VCaP (cell line): ENCODE results near the gene OBSL1.

ENCODE experiments used
- H3K27ac ChIP-seq: fragments of 450-650 bp; 2 replicates; pipeline ENCODE4 v1.5.1; 2017
- CTCF ChIP-seq: fragments of 450-650 bp; conservative IDR thresholded peaks from 2 replicates; pipeline ENCODE4 v1.5.1; 2017; ENCODE audit warnings: mild to moderate bottlenecking, moderate library complexity

OBSL1 gene

GRCh38 chr2:219524817-219525216 is 46.5 kb downstream of the OBSL1 start:
- H3K27ac ChIP-seq: no peak overlapping the region
- no peak for TF ChIP-seq CTCF

- no peak for TF ChIP-seq CTCF
- H3K27ac ChIP-seq: no peak overlapping the region
Measured at GRCh38 chr2:219523031-219523671, 48.2 kb downstream of the OBSL1 start.

- TF ChIP-seq CTCF: no peak
- H3K27ac ChIP-seq: no peak overlapping the region
Measured at GRCh38 chr2:219522111-219523030, 49.0 kb downstream of the OBSL1 start.

GRCh38 chr2:219521066-219521880 is 50.1 kb downstream of the OBSL1 start:
- H3K27ac ChIP-seq: no peak overlapping the region
- TF ChIP-seq CTCF: peak; percentile 88

GRCh38 chr2:219520079-219520478 is 51.3 kb downstream of the OBSL1 start:
- H3K27ac ChIP-seq: no peak overlapping the region
- no peak for TF ChIP-seq CTCF

- TF ChIP-seq CTCF: no peak
Measured at GRCh38 chr2:219519526-219519916, 51.8 kb downstream of the OBSL1 start.

More at GRCh38 chr2:219519526-219519916, 51.8 kb downstream of the OBSL1 start:
- H3K27ac ChIP-seq: no peak overlapping the region
